SW 1271 (cell line): ENCODE results near the gene VPS25.
"Not testable (repeated sequence)": the region's sequence is repeated elsewhere in the genome, so short reads cannot be mapped to it uniquely, and the experiment has no call there.

Experiments
- DNase-seq, 2 experiments: peaks; one replicate each; lab custom pipeline; 2025; lab: John Stamatoyannopoulos, UW

VPS25 gene

DNA sequence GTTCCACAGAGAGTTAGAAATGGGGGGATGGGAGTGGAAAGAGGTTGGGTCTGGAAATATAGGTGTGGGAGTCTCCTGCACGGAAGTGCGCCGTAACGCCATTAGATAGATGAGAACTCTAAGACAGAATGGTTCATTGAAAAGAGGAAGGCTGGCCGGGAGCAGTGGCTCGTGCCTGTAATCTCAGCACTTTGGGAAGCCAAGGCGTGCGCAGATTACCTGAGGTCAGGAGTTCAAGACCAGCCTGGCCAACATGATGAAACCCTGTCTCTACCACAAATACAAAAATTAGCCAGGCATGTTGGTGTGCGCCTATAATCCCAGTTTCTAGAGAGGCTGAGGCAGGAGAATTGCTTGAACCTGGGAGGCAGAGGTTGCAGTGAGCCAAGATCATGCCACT, 5.2 kb upstream of the VPS25 start:
- not testable (repeated sequence) for DNase-seq

DNA sequence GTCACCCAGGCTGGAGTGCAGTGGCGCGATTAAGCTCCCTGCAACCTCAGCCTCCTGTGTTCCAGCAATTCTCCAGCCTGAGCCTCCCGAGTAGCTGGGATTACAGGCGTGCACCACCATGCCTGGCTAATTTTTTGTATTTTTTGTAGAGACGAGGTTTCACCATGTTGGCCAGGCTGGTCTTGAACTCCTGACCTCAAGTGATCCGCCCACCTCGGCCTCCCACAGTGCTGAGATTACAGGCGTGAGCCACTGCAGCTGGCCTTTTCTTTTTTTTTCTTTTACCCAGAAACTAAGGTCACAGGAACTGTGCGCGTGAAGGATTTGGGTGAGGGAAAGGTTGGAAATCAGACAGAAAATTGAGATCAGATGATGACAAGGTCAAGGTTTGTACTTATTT, 3.3 kb upstream of the VPS25 start:
- not testable (repeated sequence) for DNase-seq

GRCh38 chr17:42772945-42773289, 332 bp upstream of the VPS25 start:
- no peak for DNase-seq

DNA sequence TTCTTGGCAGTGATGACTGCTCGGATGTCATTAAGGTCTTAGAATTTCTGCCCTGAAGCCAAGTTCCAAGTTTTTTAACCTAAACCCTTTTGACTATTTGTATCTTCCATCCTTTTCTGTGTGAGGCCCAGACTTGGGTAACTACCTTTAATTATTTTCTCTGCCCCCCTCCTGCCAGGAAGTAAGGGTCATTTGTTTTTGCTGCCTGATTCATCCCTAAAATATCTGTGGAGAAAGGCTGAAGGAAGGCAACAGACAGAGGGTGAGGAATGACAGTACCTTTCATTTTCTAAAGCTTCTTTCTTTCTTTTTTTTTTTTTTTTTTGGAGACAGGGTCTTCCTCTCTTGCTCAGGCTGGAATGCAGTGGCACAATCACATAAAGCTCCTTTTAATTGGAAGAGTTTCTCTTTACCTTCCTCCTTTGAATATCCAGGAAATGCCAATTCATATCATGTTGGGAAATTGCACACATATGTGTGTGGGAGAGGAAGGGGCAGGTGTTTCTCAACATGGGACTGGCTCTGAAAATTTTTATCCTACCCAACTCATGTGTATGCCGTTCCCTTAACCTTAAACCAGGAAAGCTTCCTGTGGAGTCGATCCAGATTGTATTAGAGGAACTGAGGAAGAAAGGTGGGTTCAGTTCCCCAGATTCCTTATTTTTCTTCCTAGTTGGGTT, 957 bp downstream of the VPS25 start:
- DNase-seq: peak in 1 of 2 experiments; percentile 32

- DNase-seq: no peak
Observed at GRCh38 chr17:42775534-42776098, 2.4 kb downstream of the VPS25 start.

- no peak for DNase-seq
Observed at GRCh38 chr17:42778570-42778969, 5.3 kb downstream of the VPS25 start.

DNA sequence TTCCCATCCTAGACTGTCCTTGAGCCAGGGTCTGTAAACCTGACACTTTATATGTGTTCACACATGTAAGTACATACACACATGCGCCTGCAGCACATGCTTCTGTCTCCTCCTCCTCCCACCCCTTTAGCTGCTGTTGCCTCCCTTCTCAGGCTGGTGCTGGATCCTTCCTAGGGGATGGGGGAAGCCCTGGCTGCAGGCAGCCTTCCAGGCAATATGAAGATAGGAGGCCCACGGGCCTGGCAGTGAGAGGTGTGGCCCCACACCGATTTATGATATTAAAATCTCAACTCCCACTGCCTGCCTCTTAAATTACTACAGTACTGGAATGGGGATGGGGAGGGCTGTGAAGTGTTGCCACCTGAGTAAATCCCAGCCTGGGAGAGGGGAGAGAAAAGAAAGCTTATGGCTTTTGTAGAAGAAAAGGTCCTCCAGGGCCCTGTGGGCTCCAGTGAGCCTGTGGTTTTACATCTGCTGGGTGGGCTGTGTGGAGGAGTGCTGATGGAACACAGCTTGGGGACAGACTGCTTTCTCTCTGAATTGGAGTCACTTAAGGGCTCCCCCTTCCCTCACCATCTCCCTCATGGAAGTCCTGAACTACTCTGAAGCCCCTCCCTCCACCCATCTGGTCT, 6.2 kb downstream of the VPS25 start:
- no peak for DNase-seq

DNA sequence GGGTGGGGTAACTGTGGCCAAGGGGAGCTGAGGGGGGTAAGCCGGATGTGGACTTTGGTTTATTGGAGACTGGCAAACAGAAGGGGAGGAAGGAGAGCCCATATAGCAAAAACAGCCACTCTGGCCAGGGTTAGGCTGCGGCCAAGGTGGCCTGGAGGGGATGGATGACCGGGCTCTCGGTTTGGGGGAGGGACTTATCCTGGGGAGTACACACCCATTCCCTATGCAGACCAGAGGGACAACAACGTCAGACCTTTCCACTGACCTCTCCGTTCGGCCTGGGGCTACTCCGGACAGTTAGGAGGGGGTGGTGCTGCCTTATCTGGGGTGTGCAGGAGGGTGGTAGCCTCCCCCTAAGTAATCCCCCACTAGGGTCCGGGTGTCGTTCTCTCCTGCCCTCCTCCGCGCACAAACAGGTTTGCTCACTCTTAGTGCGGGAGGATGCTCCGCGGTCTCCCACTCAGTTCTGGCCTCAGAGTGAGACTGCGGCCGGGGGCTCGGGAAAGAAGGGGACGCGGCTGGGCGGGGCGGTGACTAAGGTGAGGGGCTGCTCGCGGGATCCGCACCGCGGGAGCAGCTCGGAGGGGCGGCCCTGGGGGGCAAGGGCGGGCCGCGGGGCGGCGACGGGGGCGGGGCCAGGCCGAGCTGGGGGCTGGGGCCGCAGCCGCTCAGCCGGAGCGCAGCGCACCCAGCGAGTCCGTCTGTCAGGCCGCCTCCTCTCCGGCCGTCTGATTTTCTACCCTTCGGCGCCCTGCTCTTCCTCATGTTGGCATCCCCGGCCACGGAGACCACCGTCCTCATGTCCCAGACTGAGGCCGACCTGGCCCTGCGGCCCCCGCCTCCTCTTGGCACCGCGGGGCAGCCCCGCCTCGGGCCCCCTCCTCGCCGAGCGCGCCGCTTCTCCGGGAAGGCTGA, 6.9 kb downstream of the VPS25 start, which contains the start of gene WNK4:
WNK4 (plus strand) TSS at position 675 of the 915 bp plus-strand sequence; CDS start at position 764, 89 bp downstream.
- DNase-seq: peak; percentile 47 to 56

- DNase-seq: no peak
Observed at GRCh38 chr17:42780851-42781638, 7.8 kb downstream of the VPS25 start.

DNA sequence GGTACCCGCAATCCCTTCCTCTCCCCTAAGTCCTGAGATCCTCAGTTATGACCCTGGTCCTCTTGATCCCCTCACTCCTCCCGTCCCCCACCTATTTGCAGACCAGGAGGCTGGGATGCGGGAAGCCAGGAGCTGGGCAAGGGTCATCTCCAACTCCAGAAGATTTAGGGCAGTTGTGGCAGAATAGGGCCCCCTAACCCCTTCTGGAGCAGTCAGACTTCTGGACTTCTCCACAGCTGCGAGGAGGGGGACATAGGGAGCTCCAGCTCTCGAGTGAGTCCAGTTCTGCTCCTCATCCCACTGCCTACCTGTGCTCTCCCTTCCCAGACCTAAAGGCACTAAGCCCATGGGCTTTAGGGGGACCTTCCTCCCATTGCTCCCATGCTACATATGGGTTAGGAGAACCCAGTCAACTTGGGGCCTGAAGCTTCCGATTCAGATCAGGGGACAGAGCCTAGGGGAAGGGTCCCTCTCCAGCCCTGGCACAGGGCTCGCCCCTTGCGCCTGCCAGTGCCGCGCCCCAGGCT, 8.5 kb downstream of the VPS25 start:
- no peak for DNase-seq

GRCh38 chr17:42782166-42783061, 9.2 kb downstream of the VPS25 start:
- DNase-seq: no peak

DNA sequence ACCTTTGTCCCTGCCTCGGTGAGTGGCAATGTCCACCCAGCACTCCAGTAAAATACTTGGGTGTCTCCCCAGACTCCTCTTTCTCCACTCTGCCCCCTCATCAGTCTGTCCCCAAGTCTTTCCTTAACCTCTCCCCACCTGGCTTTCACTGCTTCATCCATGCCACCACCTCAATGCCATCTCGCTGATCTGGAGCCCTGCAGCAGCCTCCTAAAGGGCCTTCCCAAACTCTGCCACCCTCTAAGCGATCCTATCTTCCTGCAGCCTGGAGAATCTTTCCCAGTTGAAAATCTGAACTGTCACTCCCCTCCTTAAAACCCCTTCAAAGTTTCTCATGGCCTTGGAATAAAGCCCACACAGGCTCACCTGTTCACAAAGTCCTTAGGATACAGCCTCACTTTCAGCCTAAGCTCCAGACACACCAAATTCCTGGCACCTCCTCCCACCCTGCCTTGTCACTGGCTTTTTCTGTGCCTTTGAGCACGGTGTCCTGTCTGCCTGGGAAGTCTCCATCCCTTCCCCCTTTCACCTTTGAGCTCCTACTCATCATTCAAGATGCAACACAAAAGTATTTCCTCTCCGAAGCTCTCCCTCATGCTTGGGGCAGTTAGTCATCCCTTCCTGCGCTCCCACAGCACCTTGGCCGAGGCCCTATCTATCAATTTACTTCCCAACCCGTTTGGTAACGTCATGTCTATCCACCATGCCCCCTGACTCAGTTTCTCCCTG, 10.0 kb downstream of the VPS25 start:
- peak; percentile 42 to 58 for DNase-seq

GRCh38 chr17:42783791-42784138, 10.5 kb downstream of the VPS25 start:
- DNase-seq: no peak

- DNase-seq: no peak
Observed at GRCh38 chr17:42784409-42784808, 11.2 kb downstream of the VPS25 start.

GRCh38 chr17:42784811-42785592, 11.8 kb downstream of the VPS25 start:
- DNase-seq: no peak

GRCh38 chr17:42787266-42787665, 14.0 kb downstream of the VPS25 start:
- DNase-seq: no peak

DNA sequence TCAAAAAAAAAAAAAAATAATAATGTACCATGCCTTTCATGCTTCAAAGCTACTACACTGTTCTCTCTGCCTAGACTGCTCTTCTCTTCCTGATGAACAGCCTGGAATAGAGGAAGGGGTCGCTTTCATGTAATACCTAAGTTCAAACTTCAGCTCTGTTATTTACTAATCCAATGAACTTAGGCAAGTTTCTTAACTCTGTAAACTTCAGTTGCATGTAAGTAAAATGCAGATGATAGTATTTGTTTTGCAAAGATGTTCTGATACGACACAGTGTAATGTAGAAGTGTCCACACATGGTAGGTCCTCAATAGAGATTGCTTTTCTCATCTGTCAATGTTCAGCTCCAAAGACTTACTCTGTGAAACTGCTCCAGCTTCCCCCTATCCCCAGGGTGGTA, 18.7 kb downstream of the VPS25 start:
- DNase-seq: no peak

GRCh38 chr17:42792545-42792944, 19.3 kb downstream of the VPS25 start:
- no peak for DNase-seq

DNA sequence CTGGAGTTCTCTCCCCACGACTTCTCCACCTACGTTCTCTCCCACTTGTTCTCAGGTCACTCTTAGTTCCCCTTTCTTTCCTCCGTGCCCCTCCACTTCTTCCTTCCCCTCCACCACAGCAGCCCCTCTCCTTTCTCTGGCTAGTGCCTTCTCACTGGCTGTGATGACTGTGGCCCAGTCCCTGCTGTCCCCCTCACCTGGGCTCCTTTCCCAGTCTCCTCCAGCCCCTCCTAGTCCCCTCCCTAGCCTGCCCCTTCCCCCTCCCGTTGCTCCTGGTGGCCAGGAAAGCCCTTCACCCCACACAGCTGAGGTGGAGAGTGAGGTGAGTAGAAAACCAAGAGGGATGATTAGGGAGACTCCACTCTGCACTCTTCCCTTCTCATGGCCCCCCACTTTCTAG, 21.8 kb downstream of the VPS25 start:
- DNase-seq: no peak
